Muscle layer of colon (tissue), 2 donors: ENCODE results near the gene HSPA12B.

Source experiments
- H3K27ac ChIP-seq: one replicate; pipeline ENCODE4 v1.7.0; 2013; ENCODE audit warnings: low read depth, mild to moderate bottlenecking, low read length, moderate library complexity
- H3K27me3 ChIP-seq, 2 donors: one replicate each; pipeline ENCODE4 v1.7.0; 2013; ENCODE audit warnings: low read length in 2 of 2, mild to moderate bottlenecking in 2 of 2; ENCODE audit not compliant: insufficient read depth in 2 of 2, control insufficient read depth in 1 of 2
- H3K36me3 ChIP-seq: one replicate; pipeline ENCODE4 v1.7.0; 2013; ENCODE audit warnings: mild to moderate bottlenecking, low read length; ENCODE audit not compliant: insufficient read depth
- H3K4me1 ChIP-seq: one replicate; pipeline ENCODE4 v1.7.0; 2013; ENCODE audit warnings: mild to moderate bottlenecking, low read length; ENCODE audit not compliant: insufficient read depth
- H3K4me3 ChIP-seq, 2 donors: one replicate each; pipeline ENCODE4 v1.7.0; 2013; ENCODE audit warnings: low read length in 2 of 2, low read depth in 1 of 2, mild to moderate bottlenecking in 1 of 2, moderate library complexity in 1 of 2
- H3K9ac ChIP-seq: one replicate; pipeline ENCODE4 v1.7.0; 2013; ENCODE audit warnings: low read length
- H3K9me3 ChIP-seq: one replicate; pipeline ENCODE4 v1.7.0; 2013; ENCODE audit warnings: mild to moderate bottlenecking, low read length
- donor health status: abdominal sarcoma.
- donor health status: Adenocarcinoma of cecum.

The HSPA12B gene

GRCh38 chr20:3744037-3744436 is 11.6 kb downstream of the HSPA12B start:
- no peak overlapping the region for H3K9ac ChIP-seq
- no peak overlapping the region for H3K4me3 ChIP-seq
- H3K27me3 ChIP-seq, result no peaks in the 10 kb centered on the region
- no peaks in the 10 kb centered on the region for H3K4me1 ChIP-seq
- H3K9me3 ChIP-seq, result no peaks in the 10 kb centered on the region
- no peaks in the 10 kb centered on the region for H3K36me3 ChIP-seq
- H3K27ac ChIP-seq, result no peak overlapping the region

DNA sequence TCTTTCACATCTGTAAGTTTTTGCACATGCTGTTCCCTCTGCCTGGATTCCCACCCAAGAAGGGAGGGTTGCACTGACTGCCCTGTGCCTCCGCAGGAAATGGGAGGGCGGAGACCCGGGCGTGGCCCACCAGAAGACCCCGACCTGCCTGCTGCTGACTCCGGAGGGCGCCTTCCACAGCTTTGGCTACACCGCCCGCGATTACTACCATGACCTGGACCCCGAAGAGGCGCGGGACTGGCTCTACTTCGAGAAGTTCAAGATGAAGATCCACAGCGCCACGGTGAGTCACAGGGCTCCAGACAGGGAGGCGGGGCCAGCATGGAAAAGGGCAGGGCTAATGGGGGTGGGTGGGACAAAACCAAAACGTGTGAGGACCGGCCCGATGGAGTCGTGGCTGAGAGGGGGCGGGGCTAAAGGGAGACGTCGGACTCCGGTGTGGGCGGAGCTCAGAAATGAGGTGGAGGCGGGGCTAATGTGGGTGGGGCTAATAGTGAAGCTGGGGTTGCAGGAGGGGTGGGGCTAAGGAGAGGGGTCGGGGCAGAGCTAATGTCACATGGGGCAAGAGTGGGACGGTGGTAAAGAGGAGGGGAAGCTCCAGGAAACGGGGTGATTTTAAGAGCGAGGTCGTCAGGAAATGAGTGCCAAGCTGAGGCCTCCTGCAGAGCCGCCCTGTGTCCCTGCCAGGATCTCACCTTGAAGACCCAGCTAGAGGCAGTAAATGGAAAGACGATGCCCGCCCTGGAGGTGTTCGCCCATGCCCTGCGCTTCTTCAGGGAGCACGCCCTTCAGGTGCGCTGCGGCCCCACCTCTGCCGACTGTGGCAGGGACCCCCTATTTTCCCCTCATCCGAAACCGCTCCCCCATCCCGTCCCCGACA is 12.6 kb downstream of the HSPA12B start:
- no peak overlapping the region for H3K4me3 ChIP-seq
- peaks cover 0 to 2% of the 10 kb centered on the region in 2 donors for H3K27me3 ChIP-seq
- no peaks in the 10 kb centered on the region for H3K9me3 ChIP-seq
- no peak overlapping the region for H3K27ac ChIP-seq
- H3K36me3 ChIP-seq, result no peaks in the 10 kb centered on the region
- no peaks in the 10 kb centered on the region for H3K4me1 ChIP-seq
- no peak overlapping the region for H3K9ac ChIP-seq

DNA sequence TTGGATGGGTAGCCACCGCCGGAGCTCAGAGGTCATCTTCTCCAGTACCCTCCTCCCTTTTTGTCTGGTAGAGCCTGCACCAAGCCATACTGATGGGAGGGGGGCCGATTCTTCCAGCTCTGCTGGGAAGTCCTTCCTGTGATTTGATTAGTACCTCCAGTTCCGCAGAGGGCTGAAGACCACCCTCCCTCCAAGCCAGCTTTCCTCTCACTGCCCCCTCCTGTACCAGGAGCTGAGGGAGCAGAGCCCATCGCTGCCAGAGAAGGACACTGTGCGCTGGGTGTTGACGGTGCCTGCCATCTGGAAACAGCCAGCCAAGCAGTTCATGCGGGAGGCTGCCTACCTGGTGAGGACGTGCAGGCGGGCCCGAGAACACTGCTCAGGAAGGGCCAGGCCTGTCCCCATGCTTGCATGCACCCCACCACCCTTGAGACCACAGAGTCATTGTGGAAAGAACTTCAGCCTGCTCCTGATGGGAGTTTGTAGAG is 13.2 kb downstream of the HSPA12B start:
- Histone ChIP-seq H3K9ac (no peak overlapping the region), H3K4me1 (no peaks in the 10 kb centered on the region), H3K36me3 (no peaks in the 10 kb centered on the region), H3K27me3 (peaks cover 0 to 6% of the 10 kb centered on the region in 2 donors), H3K9me3 (no peaks in the 10 kb centered on the region), H3K27ac (no peak overlapping the region), H3K4me3 (no peak overlapping the region)

DNA sequence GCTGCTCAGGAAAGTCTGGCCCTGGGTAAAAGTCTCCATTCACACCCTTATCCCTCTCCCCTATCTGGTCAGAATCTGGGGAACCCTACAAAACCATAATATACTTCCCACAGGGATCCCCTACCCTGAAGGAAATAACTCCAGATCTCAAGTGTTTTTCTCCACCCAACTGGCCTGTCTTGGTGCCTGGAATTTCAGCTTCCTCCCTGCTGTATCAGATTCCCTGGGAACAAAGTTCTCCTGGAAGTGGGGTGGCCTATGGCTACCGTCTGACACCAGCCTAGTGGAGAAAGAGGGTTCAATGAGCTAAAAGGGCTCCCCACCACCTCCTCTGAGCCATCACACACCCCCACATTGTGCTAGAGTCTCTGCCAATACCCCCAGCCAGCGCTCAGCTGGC is 15.0 kb downstream of the HSPA12B start:
- H3K4me3 ChIP-seq, result no peak overlapping the region
- no peaks in the 10 kb centered on the region for H3K9me3 ChIP-seq
- H3K27me3 ChIP-seq, result peaks cover 0 to 6% of the 10 kb centered on the region in 2 donors
- no peak overlapping the region for H3K9ac ChIP-seq
- H3K36me3 ChIP-seq, result no peaks in the 10 kb centered on the region
- H3K27ac ChIP-seq, result no peak overlapping the region
- H3K4me1 ChIP-seq, result peaks cover 1% of the 10 kb centered on the region

GRCh38 chr20:3748073-3748472 is 15.6 kb downstream of the HSPA12B start:
- Histone ChIP-seq H3K27me3 (peaks cover 0 to 6% of the 10 kb centered on the region in 2 donors), H3K9ac (no peak overlapping the region), H3K9me3 (no peaks in the 10 kb centered on the region), H3K4me1 (peaks cover 7% of the 10 kb centered on the region), H3K4me3 (no peak overlapping the region), H3K27ac (no peak overlapping the region), H3K36me3 (no peaks in the 10 kb centered on the region)

GRCh38 chr20:3749087-3749688 is 16.7 kb downstream of the HSPA12B start:
- peaks cover 0 to 6% of the 10 kb centered on the region in 2 donors for H3K27me3 ChIP-seq
- H3K9ac ChIP-seq, result no peak overlapping the region
- no peak overlapping the region for H3K27ac ChIP-seq

GRCh38 chr20:3749689-3750531 is 17.4 kb downstream of the HSPA12B start:
- no peak overlapping the region for H3K27ac ChIP-seq
- no peak overlapping the region for H3K4me3 ChIP-seq
- peaks cover 6% of the 10 kb centered on the region for H3K36me3 ChIP-seq
- no peak overlapping the region for H3K9ac ChIP-seq
- no peaks in the 10 kb centered on the region for H3K9me3 ChIP-seq
- peaks cover 0 to 6% of the 10 kb centered on the region in 2 donors for H3K27me3 ChIP-seq
- peaks cover 10% of the 10 kb centered on the region for H3K4me1 ChIP-seq

More at GRCh38 chr20:3749087-3749688, 16.7 kb downstream of the HSPA12B start:
- H3K4me3 ChIP-seq, result no peak overlapping the region
- no peaks in the 10 kb centered on the region for H3K9me3 ChIP-seq
- H3K4me1 ChIP-seq, result peaks cover 10% of the 10 kb centered on the region
- no peaks in the 10 kb centered on the region for H3K36me3 ChIP-seq

DNA sequence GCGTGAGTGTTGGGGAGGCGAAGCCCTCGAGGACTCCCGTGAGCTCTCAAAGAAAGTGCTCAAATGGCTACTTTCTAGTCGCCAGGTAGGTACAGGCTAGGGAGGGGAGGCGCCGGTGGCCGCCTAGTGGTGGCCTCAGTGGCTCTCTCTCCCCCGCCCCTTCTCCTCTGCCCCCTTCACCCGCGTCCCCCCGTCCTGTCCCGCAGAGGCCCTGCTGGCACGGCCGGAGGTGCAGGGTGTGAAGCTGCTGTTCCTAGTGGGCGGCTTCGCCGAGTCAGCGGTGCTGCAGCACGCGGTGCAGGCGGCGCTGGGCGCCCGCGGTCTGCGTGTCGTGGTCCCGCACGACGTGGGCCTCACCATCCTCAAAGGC is 18.8 kb downstream of the HSPA12B start:
- Histone ChIP-seq H3K9me3 (no peaks in the 10 kb centered on the region), H3K9ac (no peak overlapping the region), H3K27ac (no peak overlapping the region), H3K27me3 (peaks cover 0 to 6% of the 10 kb centered on the region in 2 donors), H3K36me3 (peaks cover 16% of the 10 kb centered on the region), H3K4me3 (no peak overlapping the region), H3K4me1 (peaks cover 10% of the 10 kb centered on the region)

- H3K4me3 ChIP-seq, result peak overlapping the region; percentile 11 to 43
- H3K9ac ChIP-seq, result no peak overlapping the region
- no peak overlapping the region for H3K27ac ChIP-seq
Measured at GRCh38 chr20:3751675-3752385, 19.3 kb downstream of the HSPA12B start.

DNA sequence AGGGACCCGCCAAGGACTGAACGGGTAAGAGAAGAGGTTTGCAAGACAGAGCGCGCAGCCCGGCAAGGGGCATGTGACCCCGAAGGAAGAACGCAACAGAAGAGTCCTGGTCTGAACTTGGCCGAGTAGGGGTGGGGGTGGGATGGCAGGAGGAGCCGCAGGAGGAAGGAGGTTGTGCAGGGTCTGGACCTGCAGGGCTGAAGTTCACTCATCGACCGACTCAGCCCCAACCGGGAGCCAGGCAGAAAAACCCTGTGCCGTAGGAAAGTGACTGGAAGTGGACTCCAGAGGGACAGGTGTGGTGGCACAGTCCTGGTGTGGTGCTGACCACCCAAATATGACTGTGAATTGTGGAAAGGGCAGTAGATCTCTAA is 19.9 kb downstream of the HSPA12B start:
- no peak overlapping the region for H3K27ac ChIP-seq
- H3K27me3 ChIP-seq, result peaks cover 0 to 6% of the 10 kb centered on the region in 2 donors
- H3K4me3 ChIP-seq, result peak overlapping the region in 1 of 2 donors; percentile 43
- H3K36me3 ChIP-seq, result peaks cover 19% of the 10 kb centered on the region
- H3K9me3 ChIP-seq, result no peaks in the 10 kb centered on the region
- peaks cover 10% of the 10 kb centered on the region for H3K4me1 ChIP-seq
- H3K9ac ChIP-seq, result no peak overlapping the region

More at GRCh38 chr20:3751675-3752385, 19.3 kb downstream of the HSPA12B start:
- no peaks in the 10 kb centered on the region for H3K9me3 ChIP-seq
- peaks cover 10% of the 10 kb centered on the region for H3K4me1 ChIP-seq
- H3K36me3 ChIP-seq, result peaks cover 19% of the 10 kb centered on the region
- H3K27me3 ChIP-seq, result peaks cover 0 to 6% of the 10 kb centered on the region in 2 donors
